ENCODE measurements around the gene TUBB2B. TPM values are rescaled to one million over a fixed set of nuclear protein-coding genes. Genes with fewer than 3 reads are reported as not detected.

Gene TUBB2B
- polyA plus RNA-seq, 1 experiment: 13.3 TPM

GRCh38 chr6:3251462-3252314 is 24.2 kb upstream of the TUBB2B start:
- Histone ChIP-seq H3K27me3 (ENCODE audit: control insufficient read depth, insufficient read depth, low read length) (no peaks in the 10 kb centered on the region), H3K4me3 (ENCODE audit: low read depth, low read length) (no peak overlapping the region), H3K36me3 (ENCODE audit: control insufficient read depth, insufficient read depth, low read length) (no peaks in the 10 kb centered on the region)
- TF ChIP-seq, protein P1, sequence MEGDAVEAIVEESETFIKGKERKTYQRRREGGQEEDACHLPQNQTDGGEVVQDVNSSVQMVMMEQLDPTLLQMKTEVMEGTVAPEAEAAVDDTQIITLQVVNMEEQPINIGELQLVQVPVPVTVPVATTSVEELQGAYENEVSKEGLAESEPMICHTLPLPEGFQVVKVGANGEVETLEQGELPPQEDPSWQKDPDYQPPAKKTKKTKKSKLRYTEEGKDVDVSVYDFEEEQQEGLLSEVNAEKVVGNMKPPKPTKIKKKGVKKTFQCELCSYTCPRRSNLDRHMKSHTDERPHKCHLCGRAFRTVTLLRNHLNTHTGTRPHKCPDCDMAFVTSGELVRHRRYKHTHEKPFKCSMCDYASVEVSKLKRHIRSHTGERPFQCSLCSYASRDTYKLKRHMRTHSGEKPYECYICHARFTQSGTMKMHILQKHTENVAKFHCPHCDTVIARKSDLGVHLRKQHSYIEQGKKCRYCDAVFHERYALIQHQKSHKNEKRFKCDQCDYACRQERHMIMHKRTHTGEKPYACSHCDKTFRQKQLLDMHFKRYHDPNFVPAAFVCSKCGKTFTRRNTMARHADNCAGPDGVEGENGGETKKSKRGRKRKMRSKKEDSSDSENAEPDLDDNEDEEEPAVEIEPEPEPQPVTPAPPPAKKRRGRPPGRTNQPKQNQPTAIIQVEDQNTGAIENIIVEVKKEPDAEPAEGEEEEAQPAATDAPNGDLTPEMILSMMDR (IDR thresholded peaks at IDR 0.05; ENCODE audit: insufficient read depth, low read depth, low read length): peak; percentile 98
- CTCF ChIA-PET: interaction anchor here (0.6 to 4.4 kb wide), 31 partner anchors 9 to 470 kb away, joined by 3 to 26 read pairs (median 5); partner anchors contain the start of gene TUBB2A
- POLR2A ChIA-PET: interaction anchor here (0.6 kb wide), 2 partner anchors 90 to 188 kb away, joined by 3 read pairs; no protein-coding TSS in a partner anchor
- peak; percentile 26 for DNase-seq (ENCODE audit: low read depth)

DNA sequence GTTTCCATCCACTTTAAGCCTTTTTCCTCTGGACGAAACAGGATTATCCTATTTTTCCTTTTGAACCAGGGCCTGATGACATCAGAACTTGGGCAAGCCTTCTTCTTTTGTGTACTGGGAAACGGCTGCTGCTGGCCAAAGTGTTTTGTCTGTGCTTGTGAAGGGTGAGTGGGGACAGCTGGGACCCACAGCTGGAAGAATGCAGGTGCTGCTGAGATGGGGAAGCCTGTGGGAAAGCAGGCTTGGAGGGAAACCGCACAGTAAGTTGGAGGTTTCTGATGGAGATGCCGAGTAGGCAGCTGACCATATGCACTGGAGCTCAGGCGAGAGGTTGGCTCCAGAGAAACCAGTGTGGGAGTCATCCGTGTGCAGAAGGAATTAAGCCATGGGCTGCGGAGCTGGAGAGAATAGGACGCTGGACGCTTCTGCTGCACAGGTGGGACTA is 22.8 kb upstream of the TUBB2B start:
- H3K36me3 ChIP-seq (ENCODE audit: control insufficient read depth, insufficient read depth, low read length): no peaks in the 10 kb centered on the region
- DNase-seq (ENCODE audit: low read depth): no peak
- ChIA-PET POLR2A (no interaction called here), CTCF (interaction anchor here (1.2 to 4.4 kb wide), 10 partner anchors 19 to 252 kb away, joined by 3 to 26 read pairs (median 6); partner anchors contain the start of gene TUBB2A)
- H3K4me3 ChIP-seq (ENCODE audit: low read depth, low read length): no peak overlapping the region
- TF ChIP-seq, protein P1 (IDR thresholded peaks at IDR 0.05; ENCODE audit: insufficient read depth, low read depth, low read length): no peak
- no peaks in the 10 kb centered on the region for H3K27me3 ChIP-seq (ENCODE audit: control insufficient read depth, insufficient read depth, low read length)

DNA sequence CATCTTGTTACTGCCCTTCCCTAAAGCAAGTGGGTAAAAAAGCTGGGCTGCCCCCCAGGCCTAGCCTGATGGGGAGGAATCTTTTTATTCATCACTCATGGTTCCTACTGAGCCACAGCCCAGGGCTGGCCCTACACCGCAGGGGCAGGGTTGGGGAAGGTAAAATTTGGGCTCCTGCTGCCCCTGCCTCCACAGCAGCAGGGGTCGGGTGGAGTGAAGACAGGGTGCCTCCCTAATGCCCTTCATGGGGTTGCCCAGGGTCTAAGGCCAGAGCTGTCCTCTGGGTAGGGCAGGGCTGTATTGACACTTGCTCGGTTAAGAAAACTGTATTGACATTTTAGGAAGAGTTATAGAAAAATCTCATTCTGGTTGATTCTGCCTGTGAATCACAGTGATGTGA is 22.4 kb upstream of the TUBB2B start:
- Histone ChIP-seq H3K27me3 (ENCODE audit: control insufficient read depth, insufficient read depth, low read length) (no peaks in the 10 kb centered on the region), H3K4me3 (ENCODE audit: low read depth, low read length) (no peak overlapping the region), H3K36me3 (ENCODE audit: control insufficient read depth, insufficient read depth, low read length) (no peaks in the 10 kb centered on the region)
- DNase-seq (ENCODE audit: low read depth): no peak
- CTCF ChIA-PET: interaction anchor here (0.9 to 4.4 kb wide), 7 partner anchors 19 to 252 kb away, joined by 3 to 26 read pairs (median 5); partner anchors contain the start of gene TUBB2A
- TF ChIP-seq, protein P1 (IDR thresholded peaks at IDR 0.05; ENCODE audit: insufficient read depth, low read depth, low read length): no peak
- POLR2A ChIA-PET: no interaction called here

DNA sequence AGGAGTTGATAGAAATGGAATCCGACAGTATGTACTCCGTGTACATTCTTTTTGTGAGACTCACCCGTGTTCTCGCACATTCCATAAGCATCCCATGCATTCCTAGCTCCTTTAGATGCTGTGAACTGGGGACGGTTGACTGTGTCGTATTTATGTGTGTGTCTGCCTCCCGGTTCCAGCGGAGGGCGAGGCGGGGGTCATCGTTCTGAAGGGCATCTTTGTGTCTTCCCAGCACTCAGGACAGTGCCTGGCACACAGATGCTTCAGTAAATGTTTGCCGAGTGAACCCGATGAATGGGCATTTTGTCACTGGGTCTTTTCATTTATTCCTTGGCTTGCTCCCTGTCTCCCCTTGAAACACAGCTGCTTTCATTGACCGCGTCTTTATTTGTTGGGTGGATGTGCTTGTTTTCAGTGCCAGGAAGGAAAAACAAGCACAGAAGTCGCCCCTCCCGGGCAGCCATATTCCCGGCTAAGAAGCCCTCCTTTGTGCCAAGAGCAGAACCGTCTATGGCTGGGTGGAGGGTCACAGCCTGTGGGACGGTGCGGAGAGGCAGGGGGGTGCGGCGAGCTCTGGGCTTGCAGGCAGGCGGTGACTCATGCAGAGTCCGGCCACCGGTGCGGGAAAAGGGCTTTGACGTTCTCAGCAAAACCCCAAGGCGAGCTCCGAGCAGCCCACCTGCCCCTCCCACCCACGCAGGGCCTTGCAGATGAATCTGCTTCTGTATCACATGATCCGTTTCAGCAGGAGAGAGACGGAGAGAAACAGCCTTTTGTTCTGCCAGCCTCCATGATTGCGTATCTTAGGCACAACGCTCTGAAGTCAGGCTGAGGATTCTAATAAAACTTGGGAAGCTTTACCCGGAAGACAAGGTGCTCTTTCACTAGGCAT is 20.0 kb upstream of the TUBB2B start:
- H3K36me3 ChIP-seq (ENCODE audit: control insufficient read depth, insufficient read depth, low read length): no peaks in the 10 kb centered on the region
- TF ChIP-seq, protein P1 (IDR thresholded peaks at IDR 0.05; ENCODE audit: insufficient read depth, low read depth, low read length): no peak
- H3K4me3 ChIP-seq (ENCODE audit: low read depth, low read length): peak overlapping the region; percentile 28
- POLR2A ChIA-PET: interaction anchor here (0.8 to 2.2 kb wide), 4 partner anchors 12 to 140 kb away, joined by 3 to 20 read pairs (median 12); partner anchors contain the start of gene TUBB2A
- H3K27me3 ChIP-seq (ENCODE audit: control insufficient read depth, insufficient read depth, low read length): no peaks in the 10 kb centered on the region
- peak; percentile 90 for DNase-seq (ENCODE audit: low read depth)
- CTCF ChIA-PET: interaction anchor here (0.6 to 2.0 kb wide), 14 partner anchors 11 to 139 kb away, joined by 3 to 9 read pairs (median 4); partner anchors contain the start of genes PSMG4 and TUBB2A

Measured in BJ (cell line).